ENCODE measurements around the gene TTC3.

DNA sequence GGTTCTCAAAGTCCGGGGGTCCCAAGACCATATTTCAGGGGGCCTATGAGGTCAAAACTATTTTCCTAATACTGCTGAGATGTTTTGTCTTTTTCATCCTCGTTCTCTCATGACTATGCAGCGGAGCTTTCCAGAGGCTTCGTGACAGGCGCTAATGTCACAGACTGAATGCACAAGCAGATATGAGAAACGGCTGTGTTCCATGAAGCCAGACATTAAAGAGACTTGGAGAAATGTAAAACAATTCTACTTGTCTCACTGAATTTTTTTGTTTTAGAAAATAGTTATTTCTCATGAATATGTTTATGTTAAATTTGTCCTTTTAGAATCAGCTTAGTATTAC lies 10.5 kb upstream of the TTC3 start:
- TF ChIP-seq, protein P1, sequence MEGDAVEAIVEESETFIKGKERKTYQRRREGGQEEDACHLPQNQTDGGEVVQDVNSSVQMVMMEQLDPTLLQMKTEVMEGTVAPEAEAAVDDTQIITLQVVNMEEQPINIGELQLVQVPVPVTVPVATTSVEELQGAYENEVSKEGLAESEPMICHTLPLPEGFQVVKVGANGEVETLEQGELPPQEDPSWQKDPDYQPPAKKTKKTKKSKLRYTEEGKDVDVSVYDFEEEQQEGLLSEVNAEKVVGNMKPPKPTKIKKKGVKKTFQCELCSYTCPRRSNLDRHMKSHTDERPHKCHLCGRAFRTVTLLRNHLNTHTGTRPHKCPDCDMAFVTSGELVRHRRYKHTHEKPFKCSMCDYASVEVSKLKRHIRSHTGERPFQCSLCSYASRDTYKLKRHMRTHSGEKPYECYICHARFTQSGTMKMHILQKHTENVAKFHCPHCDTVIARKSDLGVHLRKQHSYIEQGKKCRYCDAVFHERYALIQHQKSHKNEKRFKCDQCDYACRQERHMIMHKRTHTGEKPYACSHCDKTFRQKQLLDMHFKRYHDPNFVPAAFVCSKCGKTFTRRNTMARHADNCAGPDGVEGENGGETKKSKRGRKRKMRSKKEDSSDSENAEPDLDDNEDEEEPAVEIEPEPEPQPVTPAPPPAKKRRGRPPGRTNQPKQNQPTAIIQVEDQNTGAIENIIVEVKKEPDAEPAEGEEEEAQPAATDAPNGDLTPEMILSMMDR (tag by site-specific recombination; IDR thresholded peaks at IDR 0.05) = no peak
- TF ChIP-seq, protein P2, sequence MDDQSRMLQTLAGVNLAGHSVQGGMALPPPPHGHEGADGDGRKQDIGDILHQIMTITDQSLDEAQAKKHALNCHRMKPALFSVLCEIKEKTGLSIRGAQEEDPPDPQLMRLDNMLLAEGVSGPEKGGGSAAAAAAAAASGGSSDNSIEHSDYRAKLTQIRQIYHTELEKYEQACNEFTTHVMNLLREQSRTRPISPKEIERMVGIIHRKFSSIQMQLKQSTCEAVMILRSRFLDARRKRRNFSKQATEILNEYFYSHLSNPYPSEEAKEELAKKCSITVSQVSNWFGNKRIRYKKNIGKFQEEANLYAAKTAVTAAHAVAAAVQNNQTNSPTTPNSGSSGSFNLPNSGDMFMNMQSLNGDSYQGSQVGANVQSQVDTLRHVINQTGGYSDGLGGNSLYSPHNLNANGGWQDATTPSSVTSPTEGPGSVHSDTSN (CRISPR knock-in tag; IDR thresholded peaks at IDR 0.05) = no peak
